Vagina (tissue), 2 donors: ENCODE results near the gene TEK.

Source experiments
- POLR2A ChIP-seq, 2 donors: fragments of 450-650 bp; IDR thresholded peaks; one replicate each; pipeline ENCODE4 v1.6.1; 2017; ENCODE audit warnings: antibody characterized with exemption in 2 of 2, mild to moderate bottlenecking in 2 of 2, moderate library complexity in 2 of 2
- POLR2AphosphoS5 ChIP-seq, 2 donors: sonication (generic); formaldehyde crosslinking; IDR thresholded peaks; one replicate each; pipeline ENCODE4 v1.9.0; 2017; ENCODE audit warnings: antibody characterized with exemption in 2 of 2, mild to moderate bottlenecking in 2 of 2, low read depth in 1 of 2; ENCODE audit not compliant: insufficient read depth in 1 of 2
- TF ChIP-seq, protein P1 (sequence below), 3 experiments: fragments of 450-650 bp in 2 of 3; fragments of 200-600 bp in 1 of 3; sonication (generic) in 1 of 3; IDR thresholded peaks; one replicate each; pipeline ENCODE4 v1.5.1; 2017 to 2019; ENCODE audit warnings: antibody characterized with exemption in 3 of 3, mild to moderate bottlenecking in 2 of 3, moderate library complexity in 2 of 3

- TF ChIP-seq, protein P1, sequence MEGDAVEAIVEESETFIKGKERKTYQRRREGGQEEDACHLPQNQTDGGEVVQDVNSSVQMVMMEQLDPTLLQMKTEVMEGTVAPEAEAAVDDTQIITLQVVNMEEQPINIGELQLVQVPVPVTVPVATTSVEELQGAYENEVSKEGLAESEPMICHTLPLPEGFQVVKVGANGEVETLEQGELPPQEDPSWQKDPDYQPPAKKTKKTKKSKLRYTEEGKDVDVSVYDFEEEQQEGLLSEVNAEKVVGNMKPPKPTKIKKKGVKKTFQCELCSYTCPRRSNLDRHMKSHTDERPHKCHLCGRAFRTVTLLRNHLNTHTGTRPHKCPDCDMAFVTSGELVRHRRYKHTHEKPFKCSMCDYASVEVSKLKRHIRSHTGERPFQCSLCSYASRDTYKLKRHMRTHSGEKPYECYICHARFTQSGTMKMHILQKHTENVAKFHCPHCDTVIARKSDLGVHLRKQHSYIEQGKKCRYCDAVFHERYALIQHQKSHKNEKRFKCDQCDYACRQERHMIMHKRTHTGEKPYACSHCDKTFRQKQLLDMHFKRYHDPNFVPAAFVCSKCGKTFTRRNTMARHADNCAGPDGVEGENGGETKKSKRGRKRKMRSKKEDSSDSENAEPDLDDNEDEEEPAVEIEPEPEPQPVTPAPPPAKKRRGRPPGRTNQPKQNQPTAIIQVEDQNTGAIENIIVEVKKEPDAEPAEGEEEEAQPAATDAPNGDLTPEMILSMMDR (IDR thresholded peaks at IDR 0.05), result no peak
- TF ChIP-seq POLR2AphosphoS5 (IDR thresholded peaks at IDR 0.05; ENCODE audit: insufficient read depth in 1 of 2, low read depth in 1 of 2) (no peak), POLR2A (IDR thresholded peaks at IDR 0.05) (no peak)
Measured at GRCh38 chr9:27212191-27212590, 103.2 kb downstream of the TEK start.
